HEK293 (cell line): ENCODE measurements around the gene SFMBT2.

Experiments used
- CTCF ChIA-PET: fragments of 350-600 bp; formaldehyde crosslinking; extraction: SDS; loops from one replicate; lab custom pipeline; 2021; ENCODE audit warnings: antibody characterized with exemption; lab: Yijun Ruan, JAX
- POLR2A ChIA-PET: fragments of 300-600 bp; formaldehyde crosslinking; extraction: SDS; loops from one replicate; lab custom pipeline; 2020; ENCODE audit warnings: antibody characterized with exemption, inconsistent platforms; lab: Yijun Ruan, JAX
- H3K27ac ChIP-seq: fragments of 200-500 bp; sonication (Bioruptor generic); 2 replicates; pipeline ENCODE4 v1.5.1; 2014; ENCODE audit warnings: low read depth, low read length, control low read depth, inconsistent platforms; ENCODE audit errors: extremely low read depth
- H3K36me3 ChIP-seq, 2 experiments: fragments of 200-500 bp in 1 of 2; sonication (Bioruptor generic) in 1 of 2; 1 replicate in 1 of 2; 2 replicates in 1 of 2; pipeline ENCODE4 v1.5.1; 2014 to 2017; ENCODE audit warnings: inconsistent platforms in 2 of 2, low read length in 2 of 2; ENCODE audit not compliant: control insufficient read depth in 2 of 2, insufficient read depth in 1 of 2
- H3K4me1 ChIP-seq: fragments of 200-500 bp; sonication (Bioruptor generic); 2 replicates; pipeline ENCODE4 v1.5.1; 2014; ENCODE audit warnings: mild to moderate bottlenecking, low read length, inconsistent platforms; ENCODE audit not compliant: control insufficient read depth, insufficient read depth
- H3K4me3 ChIP-seq: 2 replicates; pipeline ENCODE4 v1.5.1; 2011; ENCODE audit warnings: low read depth, mild to moderate bottlenecking, control low read depth, low read length, moderate library complexity
- H3K9me3 ChIP-seq: fragments of 200-500 bp; sonication (Bioruptor generic); 2 replicates; pipeline ENCODE4 v1.5.1; 2014; ENCODE audit warnings: low read depth, low read length, inconsistent platforms; ENCODE audit not compliant: control insufficient read depth, insufficient read depth
- ATF2 ChIP-seq: fragments of 450-650 bp; formaldehyde crosslinking; IDR thresholded peaks from 2 replicates; pipeline ENCODE4 v1.5.1; 2016; ENCODE audit warnings: missing biosample characterization, missing genetic modification characterization, low read depth
- CTCF ChIP-seq: fragments of 450-650 bp; formaldehyde crosslinking; IDR thresholded peaks from 2 replicates; pipeline ENCODE4 v1.5.1; 2016; ENCODE audit warnings: missing biosample characterization, missing genetic modification characterization
- GLIS2 ChIP-seq: fragments of 450-650 bp; formaldehyde crosslinking; IDR thresholded peaks from 2 replicates; pipeline ENCODE4 v1.5.1; 2016; ENCODE audit warnings: missing biosample characterization, missing genetic modification characterization
- YY1 ChIP-seq: fragments of 450-650 bp; formaldehyde crosslinking; IDR thresholded peaks from 2 replicates; pipeline ENCODE4 v1.5.1; 2018; ENCODE audit warnings: missing biosample characterization, missing genetic modification characterization
- ZBTB10 ChIP-seq: fragments of 450-650 bp; formaldehyde crosslinking; IDR thresholded peaks from 2 replicates; pipeline ENCODE4 v1.5.1; 2016; ENCODE audit warnings: missing biosample characterization, missing genetic modification characterization
- ZBTB21 ChIP-seq: fragments of 450-650 bp; formaldehyde crosslinking; IDR thresholded peaks from 2 replicates; pipeline ENCODE4 v1.5.1; 2017; ENCODE audit warnings: missing biosample characterization, missing genetic modification characterization
- ZBTB26 ChIP-seq: fragments of 450-650 bp; formaldehyde crosslinking; optimal IDR thresholded peaks from 2 replicates; pipeline ENCODE3; 2016; ENCODE audit warnings: missing biosample characterization, mild to moderate bottlenecking, missing genetic modification characterization
- ZNF148 ChIP-seq: fragments of 450-650 bp; formaldehyde crosslinking; IDR thresholded peaks from 2 replicates; pipeline ENCODE4 v1.5.0; 2017; ENCODE audit warnings: missing biosample characterization, missing genetic modification characterization, borderline replicate concordance
- ZNF155 ChIP-seq: fragments of 450-650 bp; formaldehyde crosslinking; IDR thresholded peaks from 2 replicates; pipeline ENCODE4 v1.5.1; 2016; ENCODE audit warnings: missing biosample characterization, missing genetic modification characterization
- ZNF169 ChIP-seq: fragments of 450-650 bp; formaldehyde crosslinking; IDR thresholded peaks from 2 replicates; pipeline ENCODE4 v1.5.1; 2016; ENCODE audit warnings: missing biosample characterization, missing genetic modification characterization
- ZNF239 ChIP-seq: fragments of 450-650 bp; formaldehyde crosslinking; IDR thresholded peaks from 2 replicates; pipeline ENCODE4 v1.5.1; 2016; ENCODE audit warnings: missing biosample characterization, missing genetic modification characterization
- ZNF248 ChIP-seq: fragments of 450-650 bp; formaldehyde crosslinking; IDR thresholded peaks from 2 replicates; pipeline ENCODE4 v1.5.1; 2017; ENCODE audit warnings: missing biosample characterization, missing genetic modification characterization
- ZNF292 ChIP-seq: fragments of 450-650 bp; formaldehyde crosslinking; IDR thresholded peaks from 2 replicates; pipeline ENCODE4 v1.5.1; 2016; ENCODE audit warnings: low read depth, missing biosample characterization, missing genetic modification characterization, borderline replicate concordance
- ZNF391 ChIP-seq: fragments of 450-650 bp; formaldehyde crosslinking; IDR thresholded peaks from 2 replicates; pipeline ENCODE4 v1.5.1; 2016; ENCODE audit warnings: low read depth, missing biosample characterization, missing genetic modification characterization, borderline replicate concordance
- ZNF394 ChIP-seq: fragments of 450-650 bp; formaldehyde crosslinking; IDR thresholded peaks from 2 replicates; pipeline ENCODE4 v1.5.1; 2016; ENCODE audit warnings: missing biosample characterization, missing genetic modification characterization, mild to moderate bottlenecking, moderate library complexity, borderline replicate concordance
- ZNF433 ChIP-seq: fragments of 450-650 bp; formaldehyde crosslinking; IDR thresholded peaks from 2 replicates; pipeline ENCODE4 v1.5.1; 2016; ENCODE audit warnings: missing biosample characterization, missing genetic modification characterization, low read depth
- ZNF561 ChIP-seq: fragments of 450-650 bp; IDR thresholded peaks from 2 replicates; pipeline ENCODE4 v1.5.1; 2018; ENCODE audit warnings: missing biosample characterization, missing genetic modification characterization, borderline replicate concordance
- ZNF585B ChIP-seq: fragments of 450-650 bp; formaldehyde crosslinking; IDR thresholded peaks from 2 replicates; pipeline ENCODE4 v1.5.1; 2016; ENCODE audit warnings: missing biosample characterization, missing genetic modification characterization
- ZNF707 ChIP-seq: fragments of 450-650 bp; formaldehyde crosslinking; IDR thresholded peaks from 2 replicates; pipeline ENCODE4 v1.5.1; 2016; ENCODE audit warnings: missing biosample characterization, missing genetic modification characterization
- ZNF776 ChIP-seq: fragments of 450-650 bp; formaldehyde crosslinking; IDR thresholded peaks from 2 replicates; pipeline ENCODE4 v1.5.0; 2017; ENCODE audit warnings: missing biosample characterization, missing genetic modification characterization, borderline replicate concordance
- ZNF792 ChIP-seq: fragments of 450-650 bp; formaldehyde crosslinking; IDR thresholded peaks from 2 replicates; pipeline ENCODE4 v1.5.1; 2016; ENCODE audit warnings: missing biosample characterization, missing genetic modification characterization

The SFMBT2 gene

GRCh38 chr10:7209458-7209857 lies 201.4 kb downstream of the SFMBT2 start (continued):
- TF ChIP-seq CTCF (tag by site-specific recombination) (no peak), ZBTB21 (no peak), ZNF155 (tag by site-specific recombination) (no peak), ZBTB26 (tag by site-specific recombination) (no peak), GLIS2 (no peak), ZNF248 (tag by site-specific recombination) (no peak)

GRCh38 chr10:7206412-7207100 lies 204.3 kb downstream of the SFMBT2 start:
- Histone ChIP-seq H3K36me3 (peaks cover 10 to 47% of the 10 kb centered on the region in 2 experiments), H3K27ac (no peak overlapping the region), H3K9me3 (no peaks in the 10 kb centered on the region), H3K4me1 (no peaks in the 10 kb centered on the region), H3K4me3 (no peak overlapping the region)
- CTCF ChIA-PET = no interaction called here
- POLR2A ChIA-PET = no interaction called here
- no peak for TF ChIP-seq YY1
- TF ChIP-seq ZNF433 (tag by site-specific recombination) = no peak
- no peak for TF ChIP-seq ZNF792 (tag by site-specific recombination)
- no peak for TF ChIP-seq ZNF292 (tag by site-specific recombination)
- TF ChIP-seq ZNF169 (tag by site-specific recombination) = no peak
- TF ChIP-seq ZNF776 = no peak
- no peak for TF ChIP-seq ZNF148
- TF ChIP-seq ZNF239 (tag by site-specific recombination) = no peak
- TF ChIP-seq ATF2 = no peak
- TF ChIP-seq ZNF707 (tag by site-specific recombination) = no peak
- TF ChIP-seq ZNF391 = no peak
- no peak for TF ChIP-seq ZNF155 (tag by site-specific recombination)

- Histone ChIP-seq H3K4me3 (no peak overlapping the region), H3K27ac (no peak overlapping the region), H3K4me1 (no peaks in the 10 kb centered on the region), H3K9me3 (no peaks in the 10 kb centered on the region), H3K36me3 (peaks cover 11 to 56% of the 10 kb centered on the region in 2 experiments)
- POLR2A ChIA-PET = no interaction called here
- CTCF ChIA-PET = no interaction called here
- no peak for TF ChIP-seq ZNF585B
- TF ChIP-seq ZNF394 (tag by site-specific recombination) = no peak
- no peak for TF ChIP-seq ZNF561 (tag by site-specific recombination)
- no peak for TF ChIP-seq ZBTB10
These were observed 205.2 kb downstream of the SFMBT2 start for GRCh38 chr10:7205656-7206055.
